Peyer's patch (tissue), 4 donors: ENCODE data around the gene LRRC51.

Source experiments
- CTCF ChIP-seq, 6 experiments: fragments of 450-650 bp in 4 of 6; fragments of 200-600 bp in 2 of 6; sonication (generic) in 1 of 6; IDR thresholded peaks; one replicate each; pipeline ENCODE4 v1.5.1; 2017 to 2019; ENCODE audit warnings: antibody characterized with exemption in 6 of 6, mild to moderate bottlenecking in 3 of 6, moderate library complexity in 1 of 6
- POLR2A ChIP-seq, 2 donors: fragments of 450-650 bp; IDR thresholded peaks; one replicate each; pipeline ENCODE4 v1.5.1; 2017; ENCODE audit warnings: antibody characterized with exemption in 2 of 2, mild to moderate bottlenecking in 2 of 2, moderate library complexity in 2 of 2

- TF ChIP-seq POLR2A (IDR thresholded peaks at IDR 0.05) = no peak
- no peak for TF ChIP-seq CTCF (IDR thresholded peaks at IDR 0.05)
These were observed 7.6 kb downstream of the LRRC51 start for GRCh38 chr11:72088076-72088808.
